ENCODE data around the gene LYST.
A peak's percentile ranks its signal among the peaks of the same experiment; 100 is the strongest.

LYST gene

GRCh38 chr1:235861857-235862256, 4.8 kb downstream of the LYST start:
- no peaks in the 10 kb centered on the region for H3K4me1 ChIP-seq (ENCODE audit: control insufficient read depth, insufficient read depth, low read depth, low read length)
- no peak overlapping the region for H3K27ac ChIP-seq (ENCODE audit: low read length, poor library complexity, severe bottlenecking)
- no peak overlapping the region for H2BK120ac ChIP-seq (ENCODE audit: low read depth, low read length)
- H3K27me3 ChIP-seq (ENCODE audit: control insufficient read depth in 1 of 2, insufficient read depth in 1 of 2, low read length in 2 of 2), result no peaks in the 10 kb centered on the region
- H2AFZ ChIP-seq (ENCODE audit: low read depth, low read length), result no peak overlapping the region
- no peaks in the 10 kb centered on the region for H3K36me3 ChIP-seq (ENCODE audit: control insufficient read depth in 1 of 2, insufficient read depth in 2 of 2, low read depth in 1 of 2, low read length in 2 of 2)
- no peak overlapping the region for H4K8ac ChIP-seq (ENCODE audit: low read length)
- peaks cover 18% of the 10 kb centered on the region for H3K79me1 ChIP-seq (replicated peaks; ENCODE audit: low read length, poor library complexity, severe bottlenecking)
- no peak overlapping the region for H3K4me3 ChIP-seq (ENCODE audit: insufficient read depth in 1 of 2, low read depth in 1 of 2, low read length in 2 of 2)
- no peak overlapping the region for H2AK5ac ChIP-seq (ENCODE audit: low read length, severe bottlenecking)
- H3K23ac ChIP-seq (ENCODE audit: low read length in 2 of 2), result no peak overlapping the region
- H3K9ac ChIP-seq (ENCODE audit: low read length), result no peak overlapping the region
- H3K9me3 ChIP-seq (ENCODE audit: control insufficient read depth, low read length), result no peaks in the 10 kb centered on the region
- H3K18ac ChIP-seq (ENCODE audit: low read depth in 1 of 2, low read length in 2 of 2), result no peak overlapping the region
- H4K91ac ChIP-seq (ENCODE audit: low read length), result no peak overlapping the region
- H2BK15ac ChIP-seq (ENCODE audit: low read depth, poor library complexity, severe bottlenecking), result no peak overlapping the region
- no peak overlapping the region for H3K4me2 ChIP-seq (ENCODE audit: low read length, poor library complexity, severe bottlenecking)
- H3K14ac ChIP-seq (ENCODE audit: low read length in 2 of 2), result no peak overlapping the region
- no peak overlapping the region for H2BK12ac ChIP-seq (ENCODE audit: low read length in 2 of 2)
- H3K4ac ChIP-seq (ENCODE audit: low read depth in 1 of 2, low read length in 2 of 2), result no peak overlapping the region
- no peak overlapping the region for H2BK5ac ChIP-seq (ENCODE audit: low read depth, low read length, poor library complexity, severe bottlenecking)
- DNase-seq, result no peak

- Histone ChIP-seq H3K14ac (ENCODE audit: low read length in 2 of 2) (no peak overlapping the region), H3K27ac (ENCODE audit: low read length, poor library complexity, severe bottlenecking) (no peak overlapping the region), H3K4me1 (ENCODE audit: control insufficient read depth, insufficient read depth, low read depth, low read length) (no peaks in the 10 kb centered on the region), H3K36me3 (ENCODE audit: control insufficient read depth in 1 of 2, insufficient read depth in 2 of 2, low read depth in 1 of 2, low read length in 2 of 2) (no peaks in the 10 kb centered on the region), H2BK12ac (ENCODE audit: low read length in 2 of 2) (no peak overlapping the region), H2BK120ac (ENCODE audit: low read depth, low read length) (no peak overlapping the region), H2AK5ac (ENCODE audit: low read length, severe bottlenecking) (no peak overlapping the region), H2AFZ (ENCODE audit: low read depth, low read length) (no peak overlapping the region), H2BK5ac (ENCODE audit: low read depth, low read length, poor library complexity, severe bottlenecking) (no peak overlapping the region), H4K91ac (ENCODE audit: low read length) (no peak overlapping the region), H3K9ac (ENCODE audit: low read length) (no peak overlapping the region), H4K8ac (ENCODE audit: low read length) (no peak overlapping the region), H3K4me2 (ENCODE audit: low read length, poor library complexity, severe bottlenecking) (no peak overlapping the region), H3K4me3 (ENCODE audit: insufficient read depth in 1 of 2, low read depth in 1 of 2, low read length in 2 of 2) (no peak overlapping the region), H3K27me3 (ENCODE audit: control insufficient read depth in 1 of 2, insufficient read depth in 1 of 2, low read length in 2 of 2) (no peaks in the 10 kb centered on the region), H2BK15ac (ENCODE audit: low read depth, poor library complexity, severe bottlenecking) (no peak overlapping the region), H3K23ac (ENCODE audit: low read length in 2 of 2) (no peak overlapping the region), H3K4ac (ENCODE audit: low read depth in 1 of 2, low read length in 2 of 2) (no peak overlapping the region), H3K79me1 (replicated peaks; ENCODE audit: low read length, poor library complexity, severe bottlenecking) (peaks cover 18% of the 10 kb centered on the region), H3K18ac (ENCODE audit: low read depth in 1 of 2, low read length in 2 of 2) (no peak overlapping the region), H3K9me3 (ENCODE audit: control insufficient read depth, low read length) (no peaks in the 10 kb centered on the region)
- WGBS, result no CpG with 5 or more reads among the region's 1 CpG
- no peak for DNase-seq
These were observed 5.9 kb downstream of the LYST start for GRCh38 chr1:235860829-235861228.

GRCh38 chr1:235859789-235860188, 6.9 kb downstream of the LYST start:
- Histone ChIP-seq H2AFZ (ENCODE audit: low read depth, low read length) (no peak overlapping the region), H3K4me2 (ENCODE audit: low read length, poor library complexity, severe bottlenecking) (no peak overlapping the region), H3K27ac (ENCODE audit: low read length, poor library complexity, severe bottlenecking) (no peak overlapping the region), H2BK15ac (ENCODE audit: low read depth, poor library complexity, severe bottlenecking) (no peak overlapping the region), H3K27me3 (ENCODE audit: control insufficient read depth in 1 of 2, insufficient read depth in 1 of 2, low read length in 2 of 2) (no peaks in the 10 kb centered on the region), H2AK5ac (ENCODE audit: low read length, severe bottlenecking) (no peak overlapping the region), H3K23ac (ENCODE audit: low read length in 2 of 2) (no peak overlapping the region), H2BK120ac (ENCODE audit: low read depth, low read length) (no peak overlapping the region), H3K9ac (ENCODE audit: low read length) (no peak overlapping the region), H3K9me3 (ENCODE audit: control insufficient read depth, low read length) (no peaks in the 10 kb centered on the region), H3K4me1 (ENCODE audit: control insufficient read depth, insufficient read depth, low read depth, low read length) (no peaks in the 10 kb centered on the region), H3K14ac (ENCODE audit: low read length in 2 of 2) (no peak overlapping the region), H2BK12ac (ENCODE audit: low read length in 2 of 2) (no peak overlapping the region), H3K18ac (ENCODE audit: low read depth in 1 of 2, low read length in 2 of 2) (no peak overlapping the region), H3K4ac (ENCODE audit: low read depth in 1 of 2, low read length in 2 of 2) (no peak overlapping the region), H3K4me3 (ENCODE audit: insufficient read depth in 1 of 2, low read depth in 1 of 2, low read length in 2 of 2) (no peak overlapping the region), H3K36me3 (ENCODE audit: control insufficient read depth in 1 of 2, insufficient read depth in 2 of 2, low read depth in 1 of 2, low read length in 2 of 2) (no peaks in the 10 kb centered on the region), H2BK5ac (ENCODE audit: low read depth, low read length, poor library complexity, severe bottlenecking) (no peak overlapping the region), H4K91ac (ENCODE audit: low read length) (no peak overlapping the region), H4K8ac (ENCODE audit: low read length) (no peak overlapping the region), H3K79me1 (replicated peaks; ENCODE audit: low read length, poor library complexity, severe bottlenecking) (peaks cover 16% of the 10 kb centered on the region)
- WGBS, result no CpG with 5 or more reads among the region's 1 CpG
- DNase-seq, result no peak

GRCh38 chr1:235858766-235859165, 7.9 kb downstream of the LYST start:
- H2BK120ac ChIP-seq (ENCODE audit: low read depth, low read length), result no peak overlapping the region
- H2BK5ac ChIP-seq (ENCODE audit: low read depth, low read length, poor library complexity, severe bottlenecking), result no peak overlapping the region
- H2BK12ac ChIP-seq (ENCODE audit: low read length in 2 of 2), result no peak overlapping the region
- no peak overlapping the region for H3K4me2 ChIP-seq (ENCODE audit: low read length, poor library complexity, severe bottlenecking)
- H3K79me1 ChIP-seq (replicated peaks; ENCODE audit: low read length, poor library complexity, severe bottlenecking), result peaks cover 11% of the 10 kb centered on the region
- H2AFZ ChIP-seq (ENCODE audit: low read depth, low read length), result no peak overlapping the region
- no peak overlapping the region for H3K4ac ChIP-seq (ENCODE audit: low read depth in 1 of 2, low read length in 2 of 2)
- H3K4me1 ChIP-seq (ENCODE audit: control insufficient read depth, insufficient read depth, low read depth, low read length), result no peaks in the 10 kb centered on the region
- no peaks in the 10 kb centered on the region for H3K27me3 ChIP-seq (ENCODE audit: control insufficient read depth in 1 of 2, insufficient read depth in 1 of 2, low read length in 2 of 2)
- H2BK15ac ChIP-seq (ENCODE audit: low read depth, poor library complexity, severe bottlenecking), result no peak overlapping the region
- H3K27ac ChIP-seq (ENCODE audit: low read length, poor library complexity, severe bottlenecking), result no peak overlapping the region
- H3K9me3 ChIP-seq (ENCODE audit: control insufficient read depth, low read length), result no peaks in the 10 kb centered on the region
- H3K36me3 ChIP-seq (ENCODE audit: control insufficient read depth in 1 of 2, insufficient read depth in 2 of 2, low read depth in 1 of 2, low read length in 2 of 2), result no peaks in the 10 kb centered on the region
- 93% methylated on average over 1 of the region's 1 CpG for WGBS
- no peak overlapping the region for H3K23ac ChIP-seq (ENCODE audit: low read length in 2 of 2)
- no peak overlapping the region for H4K91ac ChIP-seq (ENCODE audit: low read length)
- no peak overlapping the region for H3K14ac ChIP-seq (ENCODE audit: low read length in 2 of 2)
- peak overlapping the region; percentile 9 for H3K9ac ChIP-seq (ENCODE audit: low read length)
- no peak for DNase-seq
- no peak overlapping the region for H3K4me3 ChIP-seq (ENCODE audit: insufficient read depth in 1 of 2, low read depth in 1 of 2, low read length in 2 of 2)
- H3K18ac ChIP-seq (ENCODE audit: low read depth in 1 of 2, low read length in 2 of 2), result no peak overlapping the region
- no peak overlapping the region for H4K8ac ChIP-seq (ENCODE audit: low read length)
- H2AK5ac ChIP-seq (ENCODE audit: low read length, severe bottlenecking), result no peak overlapping the region

All from mesenchymal stem cell (in vitro differentiated cells and primary cell).